OCI-LY7 (cell line): ENCODE data around the gene SLC17A9.

Experiments used
- CTCF ChIP-seq: fragments of 200-600 bp; sonication (generic); conservative IDR thresholded peaks from 2 replicates; pipeline ENCODE4 v1.5.1; 2014; ENCODE audit warnings: mild to moderate bottlenecking, antibody characterized with exemption, low read length, moderate library complexity, mixed read lengths
- EZH2phosphoT487 ChIP-seq: fragments of 200-600 bp; sonication (generic); IDR thresholded peaks from 2 replicates; pipeline ENCODE4 v1.6.1; 2018; ENCODE audit warnings: low read depth, borderline replicate concordance, mild to moderate bottlenecking, mixed run types, antibody characterized with exemption, low read length, moderate library complexity, mixed read lengths

- no peak for TF ChIP-seq CTCF
- no peak for TF ChIP-seq EZH2phosphoT487
These were observed 42.2 kb upstream of the SLC17A9 start for GRCh38 chr20:62910217-62910766.
